GM12873 (cell line): ENCODE data around the gene CUBN.

Source experiments
- CTCF ChIP-seq: IDR thresholded peaks from 2 replicates; pipeline ENCODE4 v1.5.1; 2012; ENCODE audit warnings: low read depth, mild to moderate bottlenecking, moderate library complexity, low read length, control low read depth; ENCODE audit not compliant: insufficient read depth; ENCODE audit errors: missing control alignments

The CUBN gene

GRCh38 chr10:16803464-16803863, 326.1 kb downstream of the CUBN start:
- no peak for TF ChIP-seq CTCF

- no peak for TF ChIP-seq CTCF
These were observed 330.0 kb downstream of the CUBN start for GRCh38 chr10:16799621-16800020.

GRCh38 chr10:16798571-16798970, 331.0 kb downstream of the CUBN start:
- no peak for TF ChIP-seq CTCF

GRCh38 chr10:16795410-16796073, 334.1 kb downstream of the CUBN start:
- TF ChIP-seq CTCF: no peak

GRCh38 chr10:16794005-16794404, 335.6 kb downstream of the CUBN start:
- TF ChIP-seq CTCF: no peak

- TF ChIP-seq CTCF: no peak
These were observed 336.9 kb downstream of the CUBN start for GRCh38 chr10:16792675-16793074.

- no peak for TF ChIP-seq CTCF
These were observed 339.8 kb downstream of the CUBN start for GRCh38 chr10:16789765-16790164.

- TF ChIP-seq CTCF: no peak
These were observed 340.4 kb downstream of the CUBN start for GRCh38 chr10:16789261-16789660.
